GM10248 (cell line): ENCODE measurements around the gene GRK5.
A peak's percentile ranks its signal among the peaks of the same experiment; 100 is the strongest.

Source experiments
- CTCF ChIA-PET: fragments of 300-600 bp; sonication (Branson Sonifier 250); formaldehyde crosslinking; extraction: SDS; loops from one replicate; lab custom pipeline; 2021; ENCODE audit warnings: antibody characterized with exemption; lab: Yijun Ruan, JAX
- POLR2A ChIA-PET: fragments of 350-650 bp; sonication (Branson Sonifier 250); formaldehyde crosslinking; extraction: SDS; loops from one replicate; lab custom pipeline; 2020; ENCODE audit warnings: antibody characterized with exemption; lab: Yijun Ruan, JAX
- DNase-seq: peaks from one replicate; pipeline ENCODE4 v3.0.0; 2012; ENCODE audit errors: extremely low spot score
- TF ChIP-seq, protein P1 (sequence below): IDR thresholded peaks from 2 replicates; pipeline ENCODE4 v1.5.1; 2012; ENCODE audit warnings: mild to moderate bottlenecking, low read depth; ENCODE audit errors: extremely low read depth, missing control alignments, control extremely low read depth

Gene GRK5

GRCh38 chr10:119263951-119264617, 56.7 kb downstream of the GRK5 start:
- ChIA-PET CTCF (interaction anchor here (0.8 to 3.5 kb wide), 5 partner anchors 30 to 108 kb away, joined by 3 to 9 read pairs (median 5); no protein-coding TSS in a partner anchor), POLR2A (interaction anchor here (0.6 kb wide), 1 partner anchor 55 kb away, joined by 3 read pairs; no protein-coding TSS in a partner anchor)
- TF ChIP-seq, protein P1, sequence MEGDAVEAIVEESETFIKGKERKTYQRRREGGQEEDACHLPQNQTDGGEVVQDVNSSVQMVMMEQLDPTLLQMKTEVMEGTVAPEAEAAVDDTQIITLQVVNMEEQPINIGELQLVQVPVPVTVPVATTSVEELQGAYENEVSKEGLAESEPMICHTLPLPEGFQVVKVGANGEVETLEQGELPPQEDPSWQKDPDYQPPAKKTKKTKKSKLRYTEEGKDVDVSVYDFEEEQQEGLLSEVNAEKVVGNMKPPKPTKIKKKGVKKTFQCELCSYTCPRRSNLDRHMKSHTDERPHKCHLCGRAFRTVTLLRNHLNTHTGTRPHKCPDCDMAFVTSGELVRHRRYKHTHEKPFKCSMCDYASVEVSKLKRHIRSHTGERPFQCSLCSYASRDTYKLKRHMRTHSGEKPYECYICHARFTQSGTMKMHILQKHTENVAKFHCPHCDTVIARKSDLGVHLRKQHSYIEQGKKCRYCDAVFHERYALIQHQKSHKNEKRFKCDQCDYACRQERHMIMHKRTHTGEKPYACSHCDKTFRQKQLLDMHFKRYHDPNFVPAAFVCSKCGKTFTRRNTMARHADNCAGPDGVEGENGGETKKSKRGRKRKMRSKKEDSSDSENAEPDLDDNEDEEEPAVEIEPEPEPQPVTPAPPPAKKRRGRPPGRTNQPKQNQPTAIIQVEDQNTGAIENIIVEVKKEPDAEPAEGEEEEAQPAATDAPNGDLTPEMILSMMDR = no peak
- no peak for DNase-seq

- ChIA-PET CTCF (interaction anchor here (1.0 kb wide), 1 partner anchor 59 kb away, joined by 4 read pairs; the partner anchor contains the start of gene GRK5), POLR2A (no interaction called here)
- no peak for DNase-seq
- TF ChIP-seq, protein P1 = no peak
Observed at GRCh38 chr10:119265691-119266090, 58.3 kb downstream of the GRK5 start.

- ChIA-PET CTCF (interaction anchor here (0.9 to 2.1 kb wide), 5 partner anchors 8 to 222 kb away, joined by 3 to 8 read pairs (median 7); partner anchors contain the start of gene GRK5), POLR2A (no interaction called here)
- TF ChIP-seq, protein P1 = no peak
- DNase-seq = no peak
Observed at GRCh38 chr10:119267384-119267783, 60.0 kb downstream of the GRK5 start.

DNA sequence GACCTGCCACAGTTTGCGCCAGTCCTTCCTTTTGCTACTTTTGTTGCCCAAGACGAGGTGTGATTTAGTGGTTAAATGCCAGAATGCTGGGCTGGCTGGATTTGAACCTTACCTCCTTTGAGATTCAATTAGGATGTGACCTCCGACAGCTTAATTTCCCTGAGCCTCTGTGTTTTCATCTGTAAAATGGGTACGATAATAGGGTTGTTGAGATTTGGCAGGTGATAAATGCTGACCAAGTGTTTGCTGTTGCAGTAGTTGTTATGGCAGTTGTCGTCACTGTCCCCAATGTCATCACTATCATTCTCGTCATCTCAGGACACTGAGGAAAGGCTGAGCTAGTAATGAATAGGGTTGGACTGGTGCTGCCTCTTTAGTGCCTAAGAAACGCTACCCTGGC, 61.1 kb downstream of the GRK5 start:
- TF ChIP-seq, protein P1 = no peak
- ChIA-PET CTCF (interaction anchor here (1.1 to 2.1 kb wide), 6 partner anchors 9 to 61 kb away, joined by 3 to 8 read pairs (median 5); partner anchors contain the start of gene GRK5), POLR2A (interaction anchor here (0.6 to 1.2 kb wide), 2 partner anchors 39 to 132 kb away, joined by 3 read pairs; no protein-coding TSS in a partner anchor)
- DNase-seq = no peak

DNA sequence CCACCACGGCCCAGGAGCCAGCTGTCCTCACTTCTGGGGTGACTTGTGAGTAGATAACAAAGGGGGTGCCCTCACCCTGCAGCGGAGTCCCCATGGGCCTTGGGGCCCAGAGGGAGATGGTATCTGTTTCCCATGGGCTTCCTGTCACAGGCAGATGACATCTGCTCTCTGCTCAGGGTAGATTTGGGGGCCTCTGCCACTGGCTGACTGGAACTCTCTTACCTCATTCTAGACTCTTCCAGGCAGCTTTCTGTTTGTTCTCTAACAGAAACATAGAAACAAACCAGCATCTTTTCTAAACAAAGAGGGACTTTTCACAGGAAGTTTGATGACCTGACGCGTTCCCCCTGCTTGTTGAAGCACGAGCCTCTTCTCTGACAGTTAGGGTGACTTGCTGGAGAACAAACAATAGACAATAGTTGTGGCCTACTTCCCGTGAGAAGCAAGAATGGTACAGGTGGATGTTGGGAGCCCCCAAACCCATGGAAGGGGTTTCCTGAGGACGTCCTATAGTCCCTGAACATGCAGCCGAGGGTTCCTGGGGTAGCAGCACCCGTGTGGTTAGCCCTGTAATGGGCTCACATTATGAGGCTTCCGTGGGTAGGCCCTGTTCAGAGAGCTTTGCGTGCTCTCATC, 61.6 kb downstream of the GRK5 start:
- ChIA-PET POLR2A (interaction anchor here (1.2 kb wide), 1 partner anchor 38 kb away, joined by 3 read pairs; no protein-coding TSS in a partner anchor), CTCF (interaction anchor here (1.1 to 2.1 kb wide), 5 partner anchors 10 to 59 kb away, joined by 3 to 8 read pairs (median 3); no protein-coding TSS in a partner anchor)
- peak; percentile 79 for DNase-seq
- TF ChIP-seq, protein P1 = no peak

- CTCF ChIA-PET = interaction anchor here (0.9 kb wide), 1 partner anchor 37 kb away, joined by 4 read pairs; no protein-coding TSS in a partner anchor
- POLR2A ChIA-PET = no interaction called here
- TF ChIP-seq, protein P1 = no peak
- DNase-seq = no peak
Observed at GRCh38 chr10:119269737-119270136, 62.4 kb downstream of the GRK5 start.
